Muscle layer of colon (tissue), 2 donors: Measurements from ENCODE around the gene ETV6.

ENCODE experiments used
- H3K27ac ChIP-seq: one replicate; pipeline ENCODE4 v1.7.0; 2013; ENCODE audit warnings: low read depth, mild to moderate bottlenecking, low read length, moderate library complexity
- H3K27me3 ChIP-seq, 2 donors: one replicate each; pipeline ENCODE4 v1.7.0; 2013; ENCODE audit warnings: low read length in 2 of 2, mild to moderate bottlenecking in 2 of 2; ENCODE audit not compliant: insufficient read depth in 2 of 2, control insufficient read depth in 1 of 2
- H3K36me3 ChIP-seq: one replicate; pipeline ENCODE4 v1.7.0; 2013; ENCODE audit warnings: mild to moderate bottlenecking, low read length; ENCODE audit not compliant: insufficient read depth
- H3K4me1 ChIP-seq: one replicate; pipeline ENCODE4 v1.7.0; 2013; ENCODE audit warnings: mild to moderate bottlenecking, low read length; ENCODE audit not compliant: insufficient read depth
- H3K4me3 ChIP-seq, 2 donors: one replicate each; pipeline ENCODE4 v1.7.0; 2013; ENCODE audit warnings: low read length in 2 of 2, low read depth in 1 of 2, mild to moderate bottlenecking in 1 of 2, moderate library complexity in 1 of 2
- H3K9ac ChIP-seq: one replicate; pipeline ENCODE4 v1.7.0; 2013; ENCODE audit warnings: low read length
- H3K9me3 ChIP-seq: one replicate; pipeline ENCODE4 v1.7.0; 2013; ENCODE audit warnings: mild to moderate bottlenecking, low read length
- donor health status: abdominal sarcoma.
- donor health status: Adenocarcinoma of cecum.

The ETV6 gene

GRCh38 chr12:11840366-11840765 is 190.9 kb downstream of the ETV6 start:
- Histone ChIP-seq H3K27ac (peak overlapping the region; percentile 54), H3K9ac (no peak overlapping the region), H3K4me3 (no peak overlapping the region), H3K4me1 (peaks cover 46% of the 10 kb centered on the region), H3K9me3 (no peaks in the 10 kb centered on the region), H3K36me3 (peaks cover 12% of the 10 kb centered on the region), H3K27me3 (no peaks in the 10 kb centered on the region)

GRCh38 chr12:11846488-11846887 is 197.0 kb downstream of the ETV6 start:
- Histone ChIP-seq H3K9me3 (no peaks in the 10 kb centered on the region), H3K36me3 (peaks cover 11% of the 10 kb centered on the region)

GRCh38 chr12:11847539-11847938 is 198.1 kb downstream of the ETV6 start:
- peaks cover 11% of the 10 kb centered on the region for H3K36me3 ChIP-seq
- H3K9ac ChIP-seq = no peak overlapping the region
- H3K9me3 ChIP-seq = no peaks in the 10 kb centered on the region
- no peak overlapping the region for H3K4me3 ChIP-seq
- no peak overlapping the region for H3K27ac ChIP-seq
- no peaks in the 10 kb centered on the region for H3K27me3 ChIP-seq
- H3K4me1 ChIP-seq = peaks cover 17% of the 10 kb centered on the region

More at GRCh38 chr12:11846488-11846887, 197.0 kb downstream of the ETV6 start:
- no peaks in the 10 kb centered on the region for H3K27me3 ChIP-seq
- H3K4me1 ChIP-seq = peaks cover 10% of the 10 kb centered on the region
- H3K27ac ChIP-seq = no peak overlapping the region
- no peak overlapping the region for H3K9ac ChIP-seq
- H3K4me3 ChIP-seq = no peak overlapping the region

GRCh38 chr12:11849757-11850504 is 200.5 kb downstream of the ETV6 start:
- Histone ChIP-seq H3K9me3 (no peaks in the 10 kb centered on the region), H3K4me1 (peaks cover 8% of the 10 kb centered on the region), H3K27me3 (no peaks in the 10 kb centered on the region), H3K9ac (no peak overlapping the region), H3K4me3 (no peak overlapping the region), H3K27ac (no peak overlapping the region), H3K36me3 (peaks cover 16% of the 10 kb centered on the region)

- Histone ChIP-seq H3K4me3 (no peak overlapping the region), H3K27ac (no peak overlapping the region), H3K9ac (no peak overlapping the region), H3K4me1 (peaks cover 8% of the 10 kb centered on the region), H3K27me3 (no peaks in the 10 kb centered on the region), H3K36me3 (peaks cover 42% of the 10 kb centered on the region), H3K9me3 (no peaks in the 10 kb centered on the region)
Observed at GRCh38 chr12:11853126-11853525, 203.7 kb downstream of the ETV6 start.

- Histone ChIP-seq H3K9ac (no peak overlapping the region), H3K36me3 (peaks cover 42% of the 10 kb centered on the region), H3K27me3 (no peaks in the 10 kb centered on the region), H3K9me3 (no peaks in the 10 kb centered on the region), H3K27ac (no peak overlapping the region), H3K4me1 (peaks cover 8% of the 10 kb centered on the region), H3K4me3 (no peak overlapping the region)
Observed at GRCh38 chr12:11854011-11854499, 204.6 kb downstream of the ETV6 start.

GRCh38 chr12:11855983-11856374 is 206.5 kb downstream of the ETV6 start:
- peaks cover 42% of the 10 kb centered on the region for H3K36me3 ChIP-seq
- H3K9me3 ChIP-seq = no peaks in the 10 kb centered on the region
- H3K27me3 ChIP-seq = no peaks in the 10 kb centered on the region
- H3K4me3 ChIP-seq = no peak overlapping the region
- H3K27ac ChIP-seq = peak overlapping the region; percentile 1
- H3K4me1 ChIP-seq = peaks cover 19% of the 10 kb centered on the region
- no peak overlapping the region for H3K9ac ChIP-seq

- Histone ChIP-seq H3K4me3 (no peak overlapping the region), H3K9me3 (no peaks in the 10 kb centered on the region), H3K27me3 (no peaks in the 10 kb centered on the region), H3K36me3 (peaks cover 42% of the 10 kb centered on the region), H3K9ac (no peak overlapping the region), H3K4me1 (peaks cover 23% of the 10 kb centered on the region), H3K27ac (no peak overlapping the region)
Observed at GRCh38 chr12:11856971-11857370, 207.5 kb downstream of the ETV6 start.

- H3K4me3 ChIP-seq = no peak overlapping the region
- no peak overlapping the region for H3K9ac ChIP-seq
- peak overlapping the region; percentile 31 for H3K27ac ChIP-seq
- no peaks in the 10 kb centered on the region for H3K27me3 ChIP-seq
- H3K9me3 ChIP-seq = no peaks in the 10 kb centered on the region
- H3K36me3 ChIP-seq = peaks cover 30% of the 10 kb centered on the region
- peaks cover 48% of the 10 kb centered on the region for H3K4me1 ChIP-seq
Observed at GRCh38 chr12:11859705-11860425, 210.4 kb downstream of the ETV6 start.

- Histone ChIP-seq H3K9me3 (no peaks in the 10 kb centered on the region), H3K36me3 (peaks cover 17% of the 10 kb centered on the region), H3K4me3 (no peak overlapping the region), H3K27ac (peak overlapping the region; percentile 83), H3K9ac (no peak overlapping the region), H3K4me1 (peaks cover 48% of the 10 kb centered on the region), H3K27me3 (no peaks in the 10 kb centered on the region)
Observed at GRCh38 chr12:11861155-11861863, 211.8 kb downstream of the ETV6 start.

GRCh38 chr12:11861864-11862600 is 212.6 kb downstream of the ETV6 start:
- Histone ChIP-seq H3K9ac (peak overlapping the region; percentile 16), H3K4me1 (peaks cover 48% of the 10 kb centered on the region), H3K27me3 (no peaks in the 10 kb centered on the region), H3K27ac (peak overlapping the region; percentile 83), H3K9me3 (no peaks in the 10 kb centered on the region), H3K36me3 (peaks cover 10% of the 10 kb centered on the region), H3K4me3 (peak overlapping the region in 1 of 2 donors; percentile 26)
